HG03280 (cell line): ENCODE results near the gene PIGT.
"Not testable (repeated sequence)": the region's sequence is repeated elsewhere in the genome, so short reads cannot be mapped to it uniquely, and the experiment has no call there.

Source experiments
- ATAC-seq: cut with Tn5 transposase; IDR thresholded peaks from one replicate; pipeline ENCODE4 v1.9.1; 2021; ENCODE audit warnings: mild to moderate bottlenecking, moderate library complexity; ENCODE audit not compliant: unreplicated experiment

The PIGT gene

DNA sequence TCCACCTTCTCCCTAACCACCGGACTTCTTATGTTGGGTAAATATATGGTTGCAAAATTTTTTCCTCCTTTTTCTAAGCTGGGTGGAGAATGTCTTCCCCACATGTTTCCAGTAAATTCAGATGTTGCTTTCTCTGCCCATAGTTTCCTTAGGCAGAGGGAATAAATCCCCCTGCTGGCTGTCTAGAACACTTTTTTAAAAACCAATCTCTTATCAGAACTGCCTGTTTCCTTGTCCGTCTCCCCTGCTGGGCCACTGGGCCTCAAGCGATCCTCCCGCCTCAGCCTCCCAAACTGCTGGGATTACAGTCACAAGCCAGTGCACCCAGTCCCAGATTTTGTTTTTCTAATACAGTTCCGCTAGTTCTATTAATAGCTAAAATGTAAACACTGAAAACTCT, 43.7 kb downstream of the PIGT start:
- ATAC-seq, result no peak

DNA sequence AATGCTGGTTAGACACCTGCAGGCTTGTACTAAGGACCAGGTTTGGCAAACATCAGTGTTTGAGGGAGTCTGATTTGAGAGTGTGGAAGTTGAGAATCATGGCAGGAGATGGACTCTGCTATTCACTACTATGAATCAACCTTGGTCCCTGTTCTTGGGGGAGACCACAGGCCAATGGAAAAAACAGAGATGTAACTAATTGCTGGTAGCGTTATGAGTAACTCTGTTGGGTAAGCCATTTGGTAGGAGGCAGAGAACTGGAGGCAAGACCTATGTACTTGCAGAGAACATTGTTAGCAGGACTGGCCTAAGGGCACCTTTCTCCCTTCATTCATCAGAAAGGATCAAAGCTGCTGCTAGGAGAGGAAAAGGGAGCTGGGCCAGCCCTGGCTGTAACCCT, 45.3 kb downstream of the PIGT start:
- no peak for ATAC-seq

DNA sequence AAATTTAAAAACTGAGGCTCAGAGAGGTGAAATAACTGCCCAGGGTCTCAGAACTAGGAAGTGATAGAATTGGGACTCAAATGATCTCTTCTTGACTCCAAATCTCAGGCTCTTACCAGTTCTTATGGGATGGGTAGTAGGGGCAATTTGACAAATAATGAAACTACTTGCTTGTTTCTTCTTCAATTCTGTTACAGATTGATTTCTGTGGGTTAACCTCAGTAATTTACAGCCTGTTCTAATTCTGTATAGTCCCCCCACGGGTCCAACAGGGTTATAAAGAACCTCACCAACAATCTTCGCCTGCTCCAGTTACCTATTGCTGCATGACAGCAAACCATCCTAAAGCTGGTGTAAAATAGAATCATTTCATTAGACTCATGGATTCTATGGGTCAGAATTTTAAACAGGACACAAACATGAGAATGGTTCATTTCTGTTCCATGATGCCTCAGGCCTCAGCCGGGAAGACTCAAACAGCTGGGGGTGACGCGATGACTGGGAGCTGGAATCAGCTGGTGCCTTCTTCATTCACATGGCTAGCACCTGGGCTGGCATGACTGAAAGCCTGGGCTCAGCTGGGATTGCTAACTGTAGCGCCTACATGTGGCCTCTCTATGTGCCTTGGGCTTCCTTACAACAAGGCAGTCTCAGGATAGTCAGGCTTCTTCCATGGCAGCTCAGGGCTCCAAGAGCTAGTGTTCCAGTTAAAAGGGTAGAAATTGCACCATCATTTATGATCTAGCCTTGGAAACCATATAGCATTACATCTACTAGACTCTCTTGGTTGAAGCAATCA, 47.0 kb downstream of the PIGT start:
- ATAC-seq, result no peak

DNA sequence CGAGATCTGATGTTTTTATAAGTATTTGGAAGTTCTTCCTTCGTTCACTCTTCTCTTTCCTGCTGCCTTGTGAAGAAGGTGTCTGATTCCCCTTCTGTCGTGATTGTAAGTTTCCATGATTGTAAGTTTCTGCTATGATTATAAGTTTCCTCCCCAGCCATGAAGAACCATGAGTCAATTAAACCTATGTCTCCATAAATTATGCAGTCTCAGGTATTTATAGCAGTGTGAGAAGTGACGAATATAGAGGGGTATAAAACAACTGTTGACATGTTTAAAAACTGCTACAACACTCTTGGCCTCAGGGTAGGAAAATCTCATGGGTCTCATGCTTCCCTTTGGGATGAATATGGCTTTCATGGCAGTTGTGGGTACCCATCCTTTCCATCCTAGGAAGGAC, 47.8 kb downstream of the PIGT start:
- ATAC-seq, result no peak

DNA sequence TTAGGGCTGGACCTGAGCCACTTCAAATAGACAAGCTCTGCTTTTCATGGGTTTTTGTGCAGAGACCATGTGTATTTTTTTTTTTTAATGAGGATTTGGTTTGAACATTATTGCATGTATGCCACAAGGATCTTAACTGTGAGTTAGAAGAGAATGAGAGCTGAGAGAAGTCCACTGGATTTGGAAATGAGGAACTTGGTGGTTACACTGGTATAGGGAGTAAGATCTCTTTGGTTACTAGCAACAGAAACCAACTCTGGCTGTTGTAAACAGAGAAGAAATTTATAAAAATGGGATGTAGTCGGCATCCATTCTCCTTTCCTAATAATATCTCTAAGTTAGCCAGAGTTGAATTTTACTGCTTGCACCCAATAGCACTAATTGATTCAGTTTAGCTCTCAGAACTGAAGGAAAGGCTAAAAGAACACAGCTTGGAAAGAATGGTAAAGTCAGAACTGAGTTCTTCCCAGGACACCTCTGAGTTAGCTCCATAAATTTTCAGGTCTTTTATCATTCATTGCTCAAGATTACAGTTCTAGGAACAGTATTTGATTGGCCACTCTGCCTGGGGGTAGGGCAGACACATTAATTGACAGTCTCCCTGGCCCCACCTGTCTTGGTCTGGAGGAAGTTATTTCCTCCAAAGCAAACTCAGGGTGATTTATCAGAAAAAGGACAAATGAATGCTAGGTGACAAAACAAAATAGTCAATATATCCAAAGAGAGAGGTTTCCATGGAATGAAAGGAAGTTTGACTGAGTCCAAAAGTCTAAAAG, 49.7 kb downstream of the PIGT start:
- no peak for ATAC-seq

DNA sequence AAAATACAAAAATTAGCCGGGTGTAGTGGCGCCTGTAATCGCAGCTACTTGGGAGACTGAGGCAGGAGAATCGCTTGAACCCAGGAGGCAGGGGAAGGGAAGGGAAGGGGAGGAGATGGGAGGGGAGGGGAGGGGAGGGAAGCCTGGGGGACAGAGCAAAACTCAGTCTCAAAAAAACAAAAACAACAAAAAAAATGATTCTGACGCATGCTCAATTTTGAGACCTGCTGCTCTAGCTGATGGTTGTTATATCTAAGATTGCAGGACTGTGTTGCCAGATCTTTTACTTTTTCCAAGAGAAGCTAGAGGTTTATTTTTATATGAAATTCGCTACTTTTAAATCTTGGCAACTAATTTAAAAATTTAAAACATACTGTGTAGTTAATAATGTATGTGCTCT, 51.2 kb downstream of the PIGT start:
- no peak for ATAC-seq

DNA sequence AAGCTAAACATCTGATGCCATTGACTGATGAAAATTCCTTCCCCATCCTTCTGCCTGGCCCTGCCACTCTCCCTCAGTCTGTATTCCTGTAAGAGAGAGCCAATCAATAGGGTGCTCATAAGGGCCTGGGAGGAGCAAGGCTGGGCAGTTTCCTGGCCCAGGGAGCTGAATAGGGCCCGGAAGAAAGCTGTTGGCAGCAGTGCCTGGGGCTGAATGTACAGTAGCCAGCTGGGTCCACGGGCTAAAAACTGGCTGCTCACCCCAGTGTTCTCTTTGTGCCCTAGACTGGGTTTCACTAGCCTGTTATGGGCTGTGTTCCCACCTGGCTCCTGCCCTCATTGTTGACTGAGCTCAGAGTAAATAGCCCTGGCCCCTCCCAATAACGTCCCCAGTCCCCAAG, 51.9 kb downstream of the PIGT start:
- ATAC-seq, result no peak

DNA sequence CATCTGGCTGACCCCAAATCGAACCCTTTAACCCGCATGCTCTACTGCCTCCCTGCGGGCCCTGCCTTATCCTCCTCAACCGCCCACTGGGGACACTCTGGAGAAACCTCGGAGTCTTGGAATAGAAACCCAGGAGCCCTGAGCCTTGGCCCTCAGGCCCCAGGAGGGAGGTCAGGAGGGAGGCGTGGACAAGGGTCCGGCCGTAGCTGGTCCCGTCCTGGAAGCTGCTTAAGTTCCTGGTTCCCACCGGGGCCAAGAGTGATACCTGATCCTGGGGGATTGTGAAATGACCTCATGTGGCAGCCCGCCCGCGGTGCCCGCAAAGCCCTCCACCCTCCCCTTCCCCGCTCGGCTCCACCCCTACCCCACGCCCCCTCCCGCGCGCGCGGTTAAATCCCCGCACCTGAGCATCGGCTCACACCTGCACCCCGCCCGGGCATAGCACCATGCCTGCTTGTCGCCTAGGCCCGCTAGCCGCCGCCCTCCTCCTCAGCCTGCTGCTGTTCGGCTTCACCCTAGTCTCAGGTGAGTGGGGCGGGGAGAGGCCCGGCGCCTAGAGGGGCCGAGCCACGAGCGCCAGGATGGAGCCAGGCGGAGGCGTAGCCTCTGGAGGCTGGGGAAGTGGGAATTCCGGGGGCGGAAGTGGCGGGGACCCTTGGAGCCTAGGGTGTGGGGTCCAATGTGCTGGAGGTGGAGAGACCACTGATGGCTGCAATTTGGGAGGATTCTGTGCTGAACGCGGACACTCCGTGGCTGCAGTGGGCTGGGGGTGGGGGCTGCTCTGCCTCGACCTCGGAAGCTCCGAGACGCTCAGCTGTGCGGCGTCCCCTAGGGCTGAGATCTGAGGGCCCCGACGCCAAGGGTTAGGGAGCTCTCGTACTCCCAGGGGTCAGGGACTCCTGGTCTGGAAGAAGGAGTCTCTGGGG, 53.7 kb downstream of the PIGT start, which contains the start of gene WFDC2:
WFDC2 (plus strand) TSS at position 418 of the 926 bp plus-strand sequence; CDS start at position 447, 29 bp downstream.
- peak; percentile 15 for ATAC-seq

DNA sequence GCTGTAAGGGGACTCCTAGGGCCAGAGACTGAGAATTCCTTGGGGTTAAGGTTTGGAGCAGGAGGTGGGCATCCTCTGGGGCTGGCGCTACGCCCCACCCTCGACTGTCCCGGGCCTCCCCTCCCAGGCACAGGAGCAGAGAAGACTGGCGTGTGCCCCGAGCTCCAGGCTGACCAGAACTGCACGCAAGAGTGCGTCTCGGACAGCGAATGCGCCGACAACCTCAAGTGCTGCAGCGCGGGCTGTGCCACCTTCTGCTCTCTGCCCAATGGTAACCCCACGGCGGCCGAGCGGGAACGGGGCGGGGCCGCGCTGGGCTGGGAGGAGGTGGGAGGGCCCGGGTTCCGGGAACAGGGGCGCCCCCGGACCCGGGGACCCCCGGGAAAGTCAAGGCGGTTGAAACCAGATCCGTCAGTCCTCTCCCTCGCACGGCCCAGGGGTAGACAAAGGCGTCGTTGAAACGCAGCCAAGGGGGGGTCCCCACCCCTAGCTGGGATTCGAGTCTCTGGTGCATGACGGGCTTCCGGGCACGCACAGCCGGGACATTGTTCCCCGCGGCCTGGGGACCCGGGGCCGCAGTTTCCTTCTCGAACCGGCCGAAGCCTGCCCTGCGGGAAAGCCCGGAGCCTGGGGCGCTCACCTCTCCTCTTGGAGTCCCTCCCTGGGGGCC, 54.5 kb downstream of the PIGT start:
- peak; percentile 43 for ATAC-seq

DNA sequence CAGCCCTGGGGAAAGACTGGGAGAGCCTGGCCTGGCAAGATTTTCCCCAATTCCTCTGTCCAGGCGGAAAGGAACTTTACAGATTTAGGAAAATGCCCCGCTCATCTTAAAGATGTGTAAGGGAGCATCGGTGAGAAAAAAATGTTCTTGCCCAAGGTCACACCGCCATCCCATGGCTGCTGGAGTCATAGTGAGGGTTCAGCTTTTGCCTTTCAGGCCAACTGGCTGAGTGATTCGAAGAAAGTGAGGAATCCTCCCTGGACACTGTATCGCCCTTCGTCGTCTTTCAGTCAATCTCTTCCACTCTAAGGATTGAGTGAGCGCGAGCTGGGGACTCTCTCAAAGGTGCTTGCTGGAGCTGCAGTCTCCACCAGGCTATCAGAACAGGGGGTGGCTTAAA, 55.0 kb downstream of the PIGT start:
- ATAC-seq, result no peak

DNA sequence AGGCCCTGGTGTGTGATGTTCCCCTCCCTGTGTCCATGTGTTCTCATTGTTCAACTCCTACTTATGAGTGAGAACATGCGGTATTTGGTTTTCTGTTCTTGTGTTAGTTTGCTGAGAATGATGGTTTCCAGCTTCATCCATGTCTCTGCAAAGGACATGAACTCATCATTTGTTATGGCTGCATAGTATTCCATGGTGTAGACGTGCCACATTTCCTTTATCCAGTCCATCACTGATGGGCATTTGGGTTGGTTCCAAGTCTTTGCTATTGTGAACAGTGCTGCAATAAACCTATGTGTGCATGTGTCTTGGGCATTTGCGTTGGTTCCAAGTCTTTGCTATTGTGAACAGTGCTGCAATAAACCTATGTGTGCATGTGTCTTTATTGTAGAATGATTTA, 56.3 kb downstream of the PIGT start:
- ATAC-seq, result not testable (repeated sequence)
